HEK293T (cell line): Measurements from ENCODE around the gene PLCH2.

Experiments
- CTCF ChIA-PET: fragments of 350-600 bp; formaldehyde crosslinking; extraction: SDS; loops from one replicate; lab custom pipeline; 2021; ENCODE audit warnings: antibody characterized with exemption, inconsistent platforms; lab: Yijun Ruan, JAX
- POLR2A ChIA-PET: fragments of 350-600 bp; formaldehyde crosslinking; extraction: SDS; loops from one replicate; lab custom pipeline; 2020; ENCODE audit warnings: antibody characterized with exemption, inconsistent platforms; lab: Yijun Ruan, JAX
- DNase-seq: peaks from one replicate; pipeline ENCODE4 v3.0.0; 2012; ENCODE audit warnings: mixed read lengths; ENCODE audit errors: extremely low spot score
- ARNT ChIP-seq: fragments of 450-650 bp; IDR thresholded peaks from 2 replicates; pipeline ENCODE4 v1.6.1; 2017; ENCODE audit warnings: mild to moderate bottlenecking
- BHLHE40 ChIP-seq: fragments of 450-650 bp; IDR thresholded peaks from 2 replicates; pipeline ENCODE4 v1.6.1; 2016; ENCODE audit warnings: mild to moderate bottlenecking, moderate library complexity, borderline replicate concordance
- CTBP1 ChIP-seq: fragments of 450-650 bp; IDR thresholded peaks from 2 replicates; pipeline ENCODE4 v1.6.1; 2016; ENCODE audit warnings: borderline replicate concordance
- ELF4 ChIP-seq: fragments of 450-650 bp; IDR thresholded peaks from 2 replicates; pipeline ENCODE4 v1.6.1; 2017; ENCODE audit warnings: antibody characterized with exemption
- FOXA1 ChIP-seq: fragments of 450-650 bp; IDR thresholded peaks from 2 replicates; pipeline ENCODE4 v1.6.1; 2016; ENCODE audit warnings: mild to moderate bottlenecking
- FOXK2 ChIP-seq: fragments of 450-650 bp; IDR thresholded peaks from 2 replicates; pipeline ENCODE4 v1.6.1; 2016; ENCODE audit warnings: mild to moderate bottlenecking
- FOXM1 ChIP-seq: fragments of 450-650 bp; IDR thresholded peaks from 2 replicates; pipeline ENCODE4 v1.6.1; 2017; ENCODE audit warnings: mild to moderate bottlenecking, borderline replicate concordance
- HDGF ChIP-seq: fragments of 450-650 bp; IDR thresholded peaks from 2 replicates; pipeline ENCODE4 v1.6.1; 2017; ENCODE audit warnings: antibody characterized with exemption, borderline replicate concordance
- L3MBTL2 ChIP-seq: fragments of 450-650 bp; conservative IDR thresholded peaks from 2 replicates; pipeline ENCODE4 v1.6.1; 2016; ENCODE audit warnings: mild to moderate bottlenecking
- LEF1 ChIP-seq: fragments of 450-650 bp; IDR thresholded peaks from 2 replicates; pipeline ENCODE4 v1.6.1; 2017; ENCODE audit warnings: mild to moderate bottlenecking, borderline replicate concordance
- NFRKB ChIP-seq: fragments of 450-650 bp; IDR thresholded peaks from 2 replicates; pipeline ENCODE4 v1.6.1; 2016; ENCODE audit warnings: mild to moderate bottlenecking, moderate library complexity
- PKNOX1 ChIP-seq: fragments of 450-650 bp; IDR thresholded peaks from 2 replicates; pipeline ENCODE4 v1.6.1; 2016
- SP1 ChIP-seq: fragments of 450-650 bp; IDR thresholded peaks from 2 replicates; pipeline ENCODE4 v1.6.1; 2017
- SUZ12 ChIP-seq: fragments of 450-650 bp; IDR thresholded peaks from 2 replicates; pipeline ENCODE4 v1.6.1; 2016; ENCODE audit warnings: mild to moderate bottlenecking
- TARDBP ChIP-seq: fragments of 450-650 bp; IDR thresholded peaks from 2 replicates; pipeline ENCODE4 v1.6.1; 2016
- ZNF384 ChIP-seq: fragments of 450-650 bp; IDR thresholded peaks from 2 replicates; pipeline ENCODE4 v1.6.1; 2016

Gene PLCH2

DNA sequence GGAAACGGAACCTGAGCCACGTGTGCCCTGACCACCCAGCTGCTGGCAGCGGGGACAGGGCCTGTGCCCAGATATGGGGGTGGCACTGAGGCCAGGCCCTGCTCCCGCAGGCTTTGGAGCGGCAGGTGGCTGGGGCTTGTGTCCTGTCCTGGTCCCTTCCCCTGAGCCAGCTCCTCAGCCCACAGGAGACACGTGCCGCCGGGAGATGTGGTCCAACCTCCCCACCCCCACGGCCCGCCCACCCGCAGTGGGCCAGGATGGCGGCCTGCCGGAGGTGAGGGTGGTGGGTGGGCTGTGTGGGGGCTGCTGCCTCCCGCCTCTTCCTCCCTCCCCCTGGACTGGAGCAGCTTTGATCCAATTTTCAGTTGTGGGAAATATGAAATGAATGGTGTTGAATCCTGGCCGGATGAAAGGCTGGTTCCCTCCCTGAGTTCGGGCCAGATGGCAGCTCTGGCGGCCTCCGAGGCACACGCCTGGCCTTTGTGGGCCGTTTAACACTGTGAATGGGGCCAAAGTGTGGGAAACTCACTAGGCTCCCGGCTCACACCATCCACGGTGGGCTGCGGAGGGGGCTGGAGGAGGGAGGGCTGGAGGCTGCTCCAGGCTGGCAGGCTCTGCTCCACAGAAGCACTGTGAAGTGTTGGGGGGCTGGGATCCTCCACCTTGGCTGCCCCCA is 56.5 kb downstream of the PLCH2 start:
- ChIA-PET CTCF (interaction anchor here (0.6 to 1.0 kb wide), 2 partner anchors 86 to 695 kb away, joined by 3 to 8 read pairs; no protein-coding TSS in a partner anchor), POLR2A (interaction anchor here (1.8 kb wide), 1 partner anchor 13 kb away, joined by 10 read pairs; no protein-coding TSS in a partner anchor)
- no peak for DNase-seq
- no peak for TF ChIP-seq SP1
- no peak for TF ChIP-seq PKNOX1
- TF ChIP-seq L3MBTL2 = no peak
- TF ChIP-seq FOXM1 = no peak
- TF ChIP-seq CTBP1 = no peak
- no peak for TF ChIP-seq LEF1
- TF ChIP-seq ARNT = no peak
- no peak for TF ChIP-seq FOXA1
- TF ChIP-seq ELF4 = no peak
- no peak for TF ChIP-seq HDGF
- TF ChIP-seq SUZ12 = no peak
- TF ChIP-seq FOXK2 = no peak
- no peak for TF ChIP-seq TARDBP
- no peak for TF ChIP-seq NFRKB

GRCh38 chr1:2533365-2533764 is 57.3 kb downstream of the PLCH2 start:
- no peak for DNase-seq
- TF ChIP-seq FOXM1 (no peak), LEF1 (no peak), NFRKB (no peak), PKNOX1 (no peak), ARNT (no peak), SUZ12 (no peak), FOXA1 (no peak)
- ChIA-PET POLR2A (interaction anchor here (1.8 kb wide), 1 partner anchor 12 kb away, joined by 10 read pairs; no protein-coding TSS in a partner anchor), CTCF (interaction anchor here (1.0 kb wide), 1 partner anchor 87 kb away, joined by 3 read pairs; no protein-coding TSS in a partner anchor)

DNA sequence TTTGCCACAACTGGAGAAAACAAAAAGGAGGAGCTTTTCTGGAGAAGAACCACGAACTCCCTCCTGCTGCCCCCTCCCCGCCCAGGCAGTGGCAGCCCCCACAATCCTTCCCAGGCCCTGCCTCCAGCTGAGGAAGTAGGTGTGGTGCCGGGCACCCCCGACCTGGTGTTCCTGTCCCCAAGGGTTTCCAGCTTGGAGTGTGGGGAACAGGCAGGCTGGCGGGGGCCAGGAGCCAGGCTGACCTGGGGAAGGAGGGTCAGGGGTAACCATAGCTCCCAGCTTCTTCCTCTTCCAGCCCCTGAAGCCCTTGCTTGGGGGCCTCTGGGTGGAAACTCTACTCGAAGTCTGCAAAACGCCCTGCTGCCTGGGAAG is 58.2 kb downstream of the PLCH2 start:
- TF ChIP-seq L3MBTL2 (no peak), FOXK2 (no peak)
- ChIA-PET CTCF (no interaction called here), POLR2A (interaction anchor here (1.1 kb wide), 1 partner anchor 12 kb away, joined by 4 read pairs; no protein-coding TSS in a partner anchor)
- DNase-seq = no peak

GRCh38 chr1:2534687-2535441 is 58.8 kb downstream of the PLCH2 start:
- no peak for DNase-seq
- ChIA-PET POLR2A (interaction anchor here (1.1 kb wide), 1 partner anchor 11 kb away, joined by 4 read pairs; no protein-coding TSS in a partner anchor), CTCF (no interaction called here)
- TF ChIP-seq TARDBP = no peak
- no peak for TF ChIP-seq LEF1
- TF ChIP-seq FOXA1 = no peak
- no peak for TF ChIP-seq HDGF
- no peak for TF ChIP-seq FOXM1
- no peak for TF ChIP-seq ZNF384
- no peak for TF ChIP-seq L3MBTL2
- TF ChIP-seq ELF4 = no peak
- TF ChIP-seq ARNT = no peak
- no peak for TF ChIP-seq NFRKB
- no peak for TF ChIP-seq PKNOX1
- no peak for TF ChIP-seq CTBP1
- TF ChIP-seq FOXK2 = no peak
- no peak for TF ChIP-seq BHLHE40

GRCh38 chr1:2535455-2535854 is 59.4 kb downstream of the PLCH2 start:
- no peak for DNase-seq
- CTCF ChIA-PET = no interaction called here
- POLR2A ChIA-PET = interaction anchor here (1.1 kb wide), 1 partner anchor 11 kb away, joined by 4 read pairs; no protein-coding TSS in a partner anchor
- TF ChIP-seq FOXA1 (no peak), ARNT (no peak), LEF1 (no peak), HDGF (no peak), SP1 (no peak), FOXK2 (no peak), L3MBTL2 (no peak), TARDBP (no peak), NFRKB (no peak), PKNOX1 (no peak), ZNF384 (no peak), CTBP1 (no peak), ELF4 (no peak)
